EH (cell line): ENCODE data around the gene JSRP1.

Experiments
- DNase-seq: peaks from one replicate; pipeline ENCODE4 v3.0.0-alpha.2; 2015; ENCODE audit warnings: low read depth

JSRP1 gene

GRCh38 chr19:2246801-2247361, 9.3 kb downstream of the JSRP1 start:
- peak; percentile 75 for DNase-seq

- no peak for DNase-seq
Measured at GRCh38 chr19:2246014-2246620, 10.1 kb downstream of the JSRP1 start.

GRCh38 chr19:2245273-2245672, 10.9 kb downstream of the JSRP1 start:
- no peak for DNase-seq

- no peak for DNase-seq
Measured at GRCh38 chr19:2244486-2244885, 11.7 kb downstream of the JSRP1 start.

GRCh38 chr19:2244125-2244411, 12.1 kb downstream of the JSRP1 start:
- DNase-seq: no peak

GRCh38 chr19:2243274-2244124, 12.7 kb downstream of the JSRP1 start:
- no peak for DNase-seq

GRCh38 chr19:2242816-2243215, 13.4 kb downstream of the JSRP1 start:
- no peak for DNase-seq

- no peak for DNase-seq
Measured at GRCh38 chr19:2242092-2242537, 14.1 kb downstream of the JSRP1 start.

- peak; percentile 39 for DNase-seq
Measured at GRCh38 chr19:2240881-2241760, 15.1 kb downstream of the JSRP1 start.

GRCh38 chr19:2239771-2240770, 16.1 kb downstream of the JSRP1 start:
- peak; percentile 84 for DNase-seq

GRCh38 chr19:2239173-2239572, 17.0 kb downstream of the JSRP1 start:
- DNase-seq: no peak

GRCh38 chr19:2237869-2238153, 18.4 kb downstream of the JSRP1 start:
- no peak for DNase-seq

- no peak for DNase-seq
Measured at GRCh38 chr19:2237051-2237868, 19.0 kb downstream of the JSRP1 start.

GRCh38 chr19:2236314-2237050, 19.7 kb downstream of the JSRP1 start, which contains the start of the genes PLEKHJ1 and SF3A2:
TSS of gene PLEKHJ1 (minus strand) at chr19:2236329. CDS start at chr19:2236248, 81 bp downstream.
TSS of gene SF3A2 (plus strand) at chr19:2236824. CDS start at chr19:2243419, 6,595 bp downstream.
- DNase-seq: peak; percentile 98

GRCh38 chr19:2236064-2236313, 20.2 kb downstream of the JSRP1 start:
- no peak for DNase-seq

- no peak for DNase-seq
Measured at GRCh38 chr19:2235381-2236063, 20.7 kb downstream of the JSRP1 start.

GRCh38 chr19:2234996-2235380, 21.2 kb downstream of the JSRP1 start:
- no peak for DNase-seq

GRCh38 chr19:2233601-2234280, 22.5 kb downstream of the JSRP1 start:
- DNase-seq: no peak
